GM19468 (cell line): ENCODE results near the gene PRKD1.
"Not testable (repeated sequence)": the region's sequence is repeated elsewhere in the genome, so short reads cannot be mapped to it uniquely, and the experiment has no call there.

ENCODE experiments used
- ATAC-seq: cut with Tn5 transposase; IDR thresholded peaks from one replicate; pipeline ENCODE4 v1.9.1; 2021; ENCODE audit warnings: mild to moderate bottlenecking, moderate library complexity, moderate number of reproducible peaks; ENCODE audit not compliant: unreplicated experiment; ENCODE audit errors: extremely low read depth

Gene PRKD1

GRCh38 chr14:29705801-29706200 lies 221.8 kb downstream of the PRKD1 start:
- ATAC-seq, result no peak

GRCh38 chr14:29689597-29689996 lies 238.1 kb downstream of the PRKD1 start:
- not testable (repeated sequence) for ATAC-seq

- ATAC-seq, result no peak
Observed at GRCh38 chr14:29687866-29688265, 239.8 kb downstream of the PRKD1 start.

GRCh38 chr14:29687071-29687765 lies 240.4 kb downstream of the PRKD1 start:
- ATAC-seq, result no peak

GRCh38 chr14:29684926-29685325 lies 242.7 kb downstream of the PRKD1 start:
- ATAC-seq, result no peak

- ATAC-seq, result no peak
Observed at GRCh38 chr14:29682789-29683188, 244.9 kb downstream of the PRKD1 start.

- no peak for ATAC-seq
Observed at GRCh38 chr14:29681316-29681715, 246.3 kb downstream of the PRKD1 start.

- ATAC-seq, result no peak
Observed at GRCh38 chr14:29674566-29675285, 252.9 kb downstream of the PRKD1 start.

- ATAC-seq, result no peak
Observed at GRCh38 chr14:29672831-29673230, 254.8 kb downstream of the PRKD1 start.

- no peak for ATAC-seq
Observed at GRCh38 chr14:29671034-29671433, 256.6 kb downstream of the PRKD1 start.

GRCh38 chr14:29668201-29668600 lies 259.4 kb downstream of the PRKD1 start:
- ATAC-seq, result no peak

- no peak for ATAC-seq
Observed at GRCh38 chr14:29664515-29664914, 263.1 kb downstream of the PRKD1 start.

GRCh38 chr14:29663281-29663801 lies 264.3 kb downstream of the PRKD1 start:
- no peak for ATAC-seq

- ATAC-seq, result no peak
Observed at GRCh38 chr14:29654901-29655550, 272.6 kb downstream of the PRKD1 start.

GRCh38 chr14:29653303-29653702 lies 274.3 kb downstream of the PRKD1 start:
- no peak for ATAC-seq

GRCh38 chr14:29652571-29652970 lies 275.1 kb downstream of the PRKD1 start:
- no peak for ATAC-seq

GRCh38 chr14:29650554-29651269 lies 276.9 kb downstream of the PRKD1 start:
- no peak for ATAC-seq

GRCh38 chr14:29649170-29649569 lies 278.5 kb downstream of the PRKD1 start:
- no peak for ATAC-seq

- ATAC-seq, result no peak
Observed at GRCh38 chr14:29648045-29648444, 279.6 kb downstream of the PRKD1 start.

- no peak for ATAC-seq
Observed at GRCh38 chr14:29645117-29645516, 282.5 kb downstream of the PRKD1 start.
